GM12878 (cell line): ENCODE data around the gene VDR. TPM values are rescaled to one million over a fixed set of nuclear protein-coding genes. Genes with fewer than 3 reads are reported as not detected.

ENCODE experiments used
- ATAC-seq: fragments of 200-7000 bp; cut with Tn5 transposase; 3 replicates; pipeline ENCODE4 v1.9.1; 2020; ENCODE audit warnings: mild to moderate bottlenecking, moderate library complexity
- BruUV-seq: library from RNA; stranded (reverse); fragments of 400-500 nt; replicated peaks from 2 replicates; lab custom pipeline; 2021; lab: Mats Ljungman, UMichigan
- CTCF ChIA-PET: fragments of 300-600 bp; sonication (Branson Sonifier 250); formaldehyde crosslinking; extraction: SDS; loops from one replicate; lab custom pipeline; 2021; ENCODE audit warnings: inconsistent platforms; lab: Yijun Ruan, JAX
- POLR2A ChIA-PET: fragments of 350-600 bp; formaldehyde crosslinking; extraction: SDS; loops from one replicate; lab custom pipeline; 2021; ENCODE audit warnings: inconsistent platforms; lab: Charles Lee
- RAD21 ChIA-PET: fragments of 300-600 bp; sonication (Branson Sonifier 250); formaldehyde crosslinking; loops from one replicate; lab custom pipeline; 2023; ENCODE audit warnings: antibody characterized with exemption; ENCODE audit not compliant: unreplicated experiment; lab: Charles Lee
- SMC1A ChIA-PET: fragments of 300-600 bp; sonication (Branson Sonifier 250); formaldehyde crosslinking; loops from one replicate; lab custom pipeline; 2023; ENCODE audit not compliant: unreplicated experiment, uncharacterized antibody; lab: Charles Lee
- DNase-seq: peaks from one replicate; pipeline ENCODE4 v3.0.0-alpha.2; 2011; ENCODE audit warnings: low read depth, low spot score
- FAIRE-seq: peaks from 3 replicates; lab custom pipeline; 2011; peaks lifted over from hg19 to GRCh38; lab: Jason Lieb, UNC
- H2AFZ ChIP-seq: 2 replicates; pipeline ENCODE4 v1.6.0; 2011; ENCODE audit warnings: low read depth, low read length, control low read depth; ENCODE audit not compliant: control insufficient read depth
- H3K27ac ChIP-seq: 2 replicates; pipeline ENCODE4 v1.5.1; 2011; ENCODE audit warnings: control low read depth; ENCODE audit not compliant: control insufficient read depth, insufficient read depth
- H3K27me3 ChIP-seq, 2 experiments: replicated peaks in 1 of 2; 2 replicates each; pipeline versions ENCODE4 v1.6.0 to v1.6.1; 2011; ENCODE audit warnings: low read length in 1 of 2; ENCODE audit not compliant: control insufficient read depth in 2 of 2, insufficient read depth in 2 of 2
- H3K36me3 ChIP-seq, 2 experiments: 2 replicates each; pipeline ENCODE4 v1.5.1; 2011; ENCODE audit warnings: low read length in 1 of 2; ENCODE audit not compliant: control insufficient read depth in 2 of 2, insufficient read depth in 2 of 2
- H3K4me1 ChIP-seq: 2 replicates; pipeline ENCODE4 v1.6.1; 2011; ENCODE audit warnings: mild to moderate bottlenecking, low read length, moderate library complexity, mixed read lengths; ENCODE audit not compliant: control insufficient read depth, insufficient read depth
- H3K4me2 ChIP-seq: 2 replicates; pipeline ENCODE4 v1.6.0; 2011; ENCODE audit warnings: control low read depth; ENCODE audit not compliant: control insufficient read depth, insufficient read depth
- H3K4me3 ChIP-seq: fragments of 200-600 bp; sonication (generic); 2 replicates; pipeline ENCODE4 v1.5.1; 2016
- H3K79me2 ChIP-seq: 2 replicates; pipeline ENCODE4 v1.6.0; 2011; ENCODE audit warnings: low read length; ENCODE audit not compliant: control insufficient read depth, insufficient read depth
- H3K9ac ChIP-seq: 2 replicates; pipeline ENCODE4 v1.8.0; 2011; ENCODE audit warnings: low read length, control low read depth, mixed read lengths; ENCODE audit not compliant: control insufficient read depth, insufficient read depth
- H3K9me3 ChIP-seq: replicated peaks from 3 replicates; pipeline ENCODE4 v1.5.1; 2011; ENCODE audit warnings: mild to moderate bottlenecking, low read length; ENCODE audit not compliant: control insufficient read depth, insufficient read depth
- H4K20me1 ChIP-seq: 2 replicates; pipeline ENCODE4 v1.6.0; 2011; ENCODE audit not compliant: control insufficient read depth, insufficient read depth
- ATF7 ChIP-seq: fragments of 450-650 bp; IDR thresholded peaks from 2 replicates; pipeline ENCODE4 v1.6.1; 2016; ENCODE audit warnings: low read depth, mild to moderate bottlenecking
- CEBPB ChIP-seq, 2 experiments: fragments of 150-350 bp in 1 of 2; IDR thresholded peaks; 2 replicates each; pipeline ENCODE4 v1.6.1; 2012 to 2014; ENCODE audit warnings: low read depth in 2 of 2, low read length in 2 of 2, borderline replicate concordance in 1 of 2, inconsistent platforms in 1 of 2
- DPF2 ChIP-seq: fragments of 450-650 bp; IDR thresholded peaks from 2 replicates; pipeline ENCODE4 v1.6.1; 2017; ENCODE audit warnings: mild to moderate bottlenecking
- EED ChIP-seq: sonication (generic); IDR thresholded peaks from 2 replicates; pipeline ENCODE4 v1.6.1; 2016; ENCODE audit warnings: antibody characterized with exemption, low read depth
- HDAC6 ChIP-seq: fragments of 200-600 bp; sonication (generic); IDR thresholded peaks from one replicate; pipeline ENCODE4 v1.8.0; 2017; ENCODE audit warnings: antibody characterized with exemption; ENCODE audit not compliant: unreplicated experiment
- SP1 ChIP-seq: IDR thresholded peaks from one replicate; pipeline ENCODE4 v1.6.1; 2011; ENCODE audit warnings: low read depth, low read length
- ZBED1 ChIP-seq: IDR thresholded peaks from 2 replicates; pipeline ENCODE4 v1.6.1; 2016; ENCODE audit warnings: borderline replicate concordance
- ZNF217 ChIP-seq: fragments of 450-650 bp; IDR thresholded peaks from 2 replicates; pipeline ENCODE4 v1.6.1; 2017; ENCODE audit warnings: antibody characterized with exemption, mild to moderate bottlenecking
- WGBS: methylation state at CpG from one replicate; pipeline ENCODE4 v1.1.6; 2016; ENCODE audit warnings: low lambda C conversion rate; ENCODE audit not compliant: insufficient replicate concordance, insufficient coverage; ENCODE audit errors: missing lambda C conversion rate; 5-methylcytosine and 5-hydroxymethylcytosine counted together
- in situ Hi-C: fragments of 300-500 bp; cut with MboI; formaldehyde crosslinking; loops from 9 replicates; pipeline ENCODE4 v1.14.3; 2018; ENCODE audit warnings: mixed read lengths
- intact Hi-C: fragments of 100-400 bp; cut with micrococcal nuclease; formaldehyde crosslinking; loops from one replicate; pipeline ENCODE4 v1.14.2; 2022; ENCODE audit not compliant: unreplicated experiment
- polyA plus RNA-seq, 11 experiments: library from polyadenylated mRNA; depleted of rRNA in 4 of 11; unstranded in 6 of 11; stranded (reverse) in 5 of 11; fragments of >200 nt; fragmentation: Nextera tagmentation in 4 of 11; fragmentation: Illumina TruSeq in 1 of 11; extraction: Ambion mirVana in 4 of 11; extraction: Trizol in 1 of 11; gene quantifications; 1 replicate in 1 of 11; 2 replicates in 10 of 11; pipeline versions ENCODE4 v1.2.1 to v1.2.3, GENCODE V29; 2011 to 2016; ENCODE audit warnings: inconsistent platforms in 2 of 11, missing spikeins in 2 of 11, low read depth in 1 of 11
- total RNA-seq, 4 experiments: library from RNA; depleted of rRNA in 3 of 4; stranded (reverse); fragments of >200 nt in 3 of 4; fragmentation: Illumina TruSeq in 1 of 4; extraction: Trizol in 1 of 4; gene quantifications; 2 replicates each; pipeline versions ENCODE4 v1.2.1 to v1.2.3, GENCODE V29; 2013 to 2021
- TF ChIP-seq, protein P1 (sequence below): IDR thresholded peaks from 2 replicates; pipeline ENCODE4 v1.6.1; 2012; ENCODE audit warnings: low read depth, low read length, improper control_type of control experiment
- TF ChIP-seq, protein P2 (sequence below): IDR thresholded peaks from 2 replicates; pipeline ENCODE4 v1.6.1; 2011; ENCODE audit warnings: borderline replicate concordance, low read depth, mild to moderate bottlenecking, moderate library complexity, mixed read lengths, low read length; ENCODE audit not compliant: insufficient read depth; ENCODE audit errors: extremely low read length

Gene VDR
- total and polyA plus RNA-seq, 10 of the 15 experiments (the other 5 are each of a cell fraction or from before 2014, with no cell fraction given), result 0.27 to 7.9 (median 3.0) TPM

DNA sequence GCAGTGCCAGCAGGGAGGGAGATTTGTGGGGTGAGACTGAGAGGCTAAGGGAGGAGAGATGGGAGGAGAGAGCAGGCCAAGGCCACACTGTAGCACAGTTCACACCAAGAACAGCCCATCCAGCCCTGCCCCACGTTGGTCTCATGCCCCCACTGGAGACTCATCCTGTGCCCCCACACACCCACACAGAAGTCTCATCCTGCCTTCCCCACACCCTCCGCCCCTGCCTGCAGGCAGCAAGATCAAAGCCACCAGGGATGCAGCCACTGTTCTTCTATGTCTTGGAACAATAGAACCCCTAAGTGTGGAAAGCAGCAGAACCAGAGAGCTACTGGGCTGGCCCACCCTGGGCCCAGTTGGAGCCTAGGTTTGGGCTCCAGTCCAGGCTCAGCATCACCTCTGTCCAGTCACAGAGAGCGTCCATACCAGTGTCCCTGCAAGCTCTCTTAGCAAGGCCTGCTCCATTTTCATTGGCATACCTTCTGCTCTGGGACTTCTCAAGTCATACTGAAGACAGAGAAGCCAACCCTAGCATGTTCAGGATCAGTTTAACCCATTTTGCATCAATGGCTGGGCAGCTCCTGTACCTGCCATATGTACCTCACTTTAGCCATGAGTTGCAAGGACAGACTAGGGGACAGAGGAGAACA lies 53.4 kb downstream of the VDR start:
- Histone ChIP-seq H3K9ac (no peak overlapping the region), H3K4me3 (no peak overlapping the region), H3K9me3 (no peaks in the 10 kb centered on the region), H4K20me1 (no peaks in the 10 kb centered on the region), H3K27me3 (no peaks in the 10 kb centered on the region), H3K36me3 (no peaks in the 10 kb centered on the region), H2AFZ (no peak overlapping the region), H3K27ac (no peak overlapping the region), H3K4me2 (no peak overlapping the region), H3K4me1 (no peaks in the 10 kb centered on the region), H3K79me2 (no peaks in the 10 kb centered on the region)
- TF ChIP-seq HDAC6 (no peak), ZBED1 (no peak), CEBPB (IDR thresholded peaks at IDR 0.05; ENCODE audit: borderline replicate concordance in 1 of 2, low read depth in 2 of 2, low read length in 2 of 2) (no peak), ZNF217 (no peak), SP1 (no peak), ATF7 (no peak), DPF2 (no peak), EED (no peak)
- TF ChIP-seq, protein P1, sequence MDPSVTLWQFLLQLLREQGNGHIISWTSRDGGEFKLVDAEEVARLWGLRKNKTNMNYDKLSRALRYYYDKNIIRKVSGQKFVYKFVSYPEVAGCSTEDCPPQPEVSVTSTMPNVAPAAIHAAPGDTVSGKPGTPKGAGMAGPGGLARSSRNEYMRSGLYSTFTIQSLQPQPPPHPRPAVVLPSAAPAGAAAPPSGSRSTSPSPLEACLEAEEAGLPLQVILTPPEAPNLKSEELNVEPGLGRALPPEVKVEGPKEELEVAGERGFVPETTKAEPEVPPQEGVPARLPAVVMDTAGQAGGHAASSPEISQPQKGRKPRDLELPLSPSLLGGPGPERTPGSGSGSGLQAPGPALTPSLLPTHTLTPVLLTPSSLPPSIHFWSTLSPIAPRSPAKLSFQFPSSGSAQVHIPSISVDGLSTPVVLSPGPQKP, result no peak
- TF ChIP-seq, protein P2, sequence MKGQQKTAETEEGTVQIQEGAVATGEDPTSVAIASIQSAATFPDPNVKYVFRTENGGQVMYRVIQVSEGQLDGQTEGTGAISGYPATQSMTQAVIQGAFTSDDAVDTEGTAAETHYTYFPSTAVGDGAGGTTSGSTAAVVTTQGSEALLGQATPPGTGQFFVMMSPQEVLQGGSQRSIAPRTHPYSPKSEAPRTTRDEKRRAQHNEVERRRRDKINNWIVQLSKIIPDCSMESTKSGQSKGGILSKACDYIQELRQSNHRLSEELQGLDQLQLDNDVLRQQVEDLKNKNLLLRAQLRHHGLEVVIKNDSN, result no peak
- 63% methylated on average over 3 of the region's 3 CpGs for WGBS
- POLR2A ChIA-PET, result no interaction called here
- no peak for ATAC-seq
- SMC1A ChIA-PET, result interaction anchor here (1.4 kb wide), 1 partner anchor 35 kb away, joined by 3 read pairs; no protein-coding TSS in a partner anchor
- in situ Hi-C loops (no loop called here), intact Hi-C loops (no loop called here)
- DNase-seq, result no peak
- RAD21 ChIA-PET, result interaction anchor here (1.4 kb wide), 1 partner anchor 35 kb away, joined by 4 read pairs; no protein-coding TSS in a partner anchor
- CTCF ChIA-PET, result interaction anchor here (2.2 kb wide), 1 partner anchor 11 kb away, joined by 6 read pairs; no protein-coding TSS in a partner anchor
- no TSS peak for BruUV-seq
- FAIRE-seq, result no peak
